ENCODE data around the gene CLIC5. TPM values are rescaled to one million over a fixed set of nuclear protein-coding genes. Genes with fewer than 3 reads are reported as not detected.

The CLIC5 gene
- polyA plus RNA-seq, 1 donor, result 16.5 TPM

DNA sequence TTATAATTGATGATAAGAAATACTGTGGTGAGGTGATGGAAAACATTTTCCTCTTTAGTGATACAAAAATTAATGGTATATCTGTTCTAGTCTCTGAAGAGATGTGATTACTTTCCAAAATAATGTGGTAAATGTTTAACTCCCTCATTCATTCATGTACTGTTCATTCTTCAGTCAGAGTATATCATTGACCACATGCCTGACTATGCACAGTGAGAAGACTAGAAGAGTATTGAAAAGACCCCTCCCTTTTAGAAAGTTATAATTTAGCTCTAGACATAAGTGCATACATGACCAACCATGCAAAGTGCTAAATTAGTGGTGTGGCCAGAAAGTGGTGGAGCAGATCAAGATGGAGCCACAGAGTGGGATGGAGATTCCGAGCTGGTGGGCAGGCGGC lies 133.0 kb downstream of the CLIC5 start:
- DNase-seq, result no peak

DNA sequence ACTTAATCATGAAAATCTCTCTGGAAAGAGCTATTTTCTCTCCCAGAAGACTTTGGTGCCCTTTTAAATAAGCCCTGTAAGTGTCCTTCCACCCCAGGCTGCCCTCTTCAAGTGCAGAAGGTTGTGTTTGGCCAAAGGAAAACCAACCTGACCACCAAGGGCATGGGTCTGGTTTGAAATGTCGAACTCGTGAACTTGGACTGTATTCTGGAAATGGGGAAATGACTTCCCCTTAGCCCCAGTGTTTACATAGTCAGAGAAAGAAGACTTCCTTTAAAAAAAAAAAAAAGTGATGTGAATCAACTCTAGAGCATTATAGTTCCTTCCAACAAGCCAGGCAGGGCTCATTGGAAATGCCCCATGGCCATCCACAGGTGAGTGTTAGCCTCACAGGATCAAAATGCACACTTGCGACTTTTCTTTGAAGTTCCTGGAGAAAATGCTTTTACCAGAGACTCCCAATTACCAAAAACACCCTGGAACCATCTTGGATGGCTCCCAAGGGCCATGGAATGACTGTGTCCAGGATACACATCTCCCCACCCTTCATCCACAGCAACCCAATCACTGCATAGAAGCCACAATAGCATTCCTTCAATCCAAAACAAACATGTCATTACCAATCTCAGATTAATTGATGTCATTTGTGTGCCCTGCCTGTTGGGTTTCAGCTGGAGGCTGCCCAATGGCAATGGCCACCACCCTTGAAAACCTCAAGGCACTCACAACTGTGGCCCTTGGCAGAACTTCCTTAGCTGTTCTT lies 133.8 kb downstream of the CLIC5 start:
- DNase-seq, result no peak

- DNase-seq, result no peak
Observed at GRCh38 chr6:45880676-45881075, 135.0 kb downstream of the CLIC5 start.

DNA sequence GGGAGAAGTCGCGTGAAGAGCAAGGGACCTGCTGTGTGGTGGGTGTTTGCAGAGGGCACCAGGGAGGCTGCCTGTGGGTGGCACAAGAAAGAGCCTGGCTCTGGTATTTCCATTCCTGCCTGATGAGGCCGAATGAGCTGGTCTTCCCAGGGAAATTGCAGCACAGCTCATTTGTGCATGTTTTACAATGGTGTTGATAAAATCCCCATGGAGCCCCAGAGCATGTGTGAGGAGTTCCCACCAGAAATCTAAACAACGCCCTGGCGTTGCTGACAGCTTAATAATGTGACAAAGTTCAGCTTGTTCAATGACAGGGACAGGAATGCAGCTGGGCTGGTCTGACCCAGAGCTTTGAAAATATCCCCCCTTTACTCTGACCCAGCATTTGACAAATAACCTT lies 135.5 kb downstream of the CLIC5 start:
- no peak for DNase-seq

GRCh38 chr6:45877970-45878590 lies 137.6 kb downstream of the CLIC5 start:
- no peak for DNase-seq

- no peak for DNase-seq
Observed at GRCh38 chr6:45872827-45873365, 142.8 kb downstream of the CLIC5 start.

GRCh38 chr6:45870531-45870930 lies 145.1 kb downstream of the CLIC5 start:
- DNase-seq, result no peak

- DNase-seq, result no peak
Observed at GRCh38 chr6:45864651-45865050, 151.0 kb downstream of the CLIC5 start.

GRCh38 chr6:45858691-45859090 lies 157.0 kb downstream of the CLIC5 start:
- DNase-seq, result no peak

GRCh38 chr6:45857827-45858226 lies 157.8 kb downstream of the CLIC5 start:
- DNase-seq, result no peak

DNA sequence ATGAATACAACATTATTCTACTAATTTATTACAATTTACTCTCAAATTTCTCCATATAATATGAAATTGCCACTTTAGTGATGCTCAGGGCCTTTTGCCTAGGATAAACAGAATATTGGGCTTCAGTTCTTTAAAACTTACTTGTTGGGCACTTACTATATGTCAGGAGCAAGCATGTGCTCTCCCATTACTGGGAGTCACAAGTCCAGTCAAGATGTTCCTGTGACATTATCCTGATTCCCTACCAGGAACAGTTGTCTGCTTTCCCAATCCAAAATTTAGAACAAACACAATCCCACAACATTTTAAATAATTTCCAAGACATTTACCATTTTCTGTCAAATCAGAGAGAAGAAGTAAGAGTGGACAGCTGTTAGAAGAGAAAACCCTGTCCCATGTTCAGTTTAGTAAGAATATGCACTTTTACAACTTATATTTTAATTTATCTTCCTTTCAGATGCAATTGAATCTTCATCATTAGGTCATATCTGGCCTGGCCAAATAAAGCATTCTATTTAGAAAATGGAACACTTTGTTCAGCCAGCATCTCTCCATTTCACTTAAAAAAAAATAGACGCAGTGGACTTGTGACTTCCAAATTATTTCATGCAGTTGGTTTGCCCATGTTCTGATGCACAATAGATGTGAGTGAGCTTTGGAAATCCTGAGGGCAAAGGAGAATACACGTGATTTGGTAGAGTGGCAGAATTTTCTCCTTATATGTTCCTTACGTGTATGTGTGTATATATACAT lies 159.8 kb downstream of the CLIC5 start:
- no peak for DNase-seq

- DNase-seq, result no peak
Observed at GRCh38 chr6:45854149-45854742, 161.4 kb downstream of the CLIC5 start.

DNA sequence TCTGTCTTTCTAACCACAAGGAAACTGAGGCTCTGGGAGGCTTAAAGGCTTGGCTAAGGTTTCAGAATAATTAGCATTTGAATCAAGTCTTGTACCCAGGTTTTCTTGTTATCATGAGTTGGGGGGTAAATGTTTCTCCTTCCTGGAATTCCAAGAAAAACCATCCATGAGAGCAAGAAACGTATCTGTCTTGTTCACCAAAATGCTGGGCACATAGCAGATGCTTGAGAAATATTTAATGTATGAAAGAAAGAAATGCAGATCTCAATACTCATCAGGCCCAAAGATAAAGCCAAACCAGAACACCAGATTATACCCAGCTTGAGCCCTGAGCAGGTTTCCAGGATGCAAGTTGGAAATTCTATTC lies 164.6 kb downstream of the CLIC5 start:
- DNase-seq, result no peak

GRCh38 chr6:45850378-45851033 lies 165.2 kb downstream of the CLIC5 start:
- DNase-seq, result no peak

GRCh38 chr6:45845567-45845966 lies 170.1 kb downstream of the CLIC5 start:
- no peak for DNase-seq

DNA sequence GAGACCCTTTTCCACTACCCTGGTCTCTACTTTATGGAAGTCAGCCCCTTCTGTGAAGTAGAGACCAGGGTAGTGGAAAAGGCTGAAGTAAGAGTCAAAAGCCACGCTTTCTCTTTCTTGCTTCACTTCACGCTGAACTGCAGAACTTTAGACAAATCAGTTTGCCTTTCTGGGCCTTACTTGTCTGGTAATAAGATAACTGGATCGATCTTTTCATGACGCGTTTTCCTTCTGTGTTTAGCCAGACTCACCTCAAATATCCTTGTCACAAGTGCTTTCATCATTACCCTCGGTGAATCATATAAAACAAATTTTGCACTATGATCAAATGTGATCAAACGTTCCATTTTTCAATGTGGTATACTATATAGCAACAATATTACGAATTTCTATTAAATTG lies 170.7 kb downstream of the CLIC5 start:
- DNase-seq, result no peak

GRCh38 chr6:45843848-45844521 lies 171.7 kb downstream of the CLIC5 start:
- DNase-seq, result no peak

GRCh38 chr6:45841062-45841461 lies 174.6 kb downstream of the CLIC5 start:
- DNase-seq, result no peak

GRCh38 chr6:45838996-45839395 lies 176.7 kb downstream of the CLIC5 start:
- no peak for DNase-seq

- no peak for DNase-seq
Observed at GRCh38 chr6:45838451-45838850, 177.2 kb downstream of the CLIC5 start.

DNA sequence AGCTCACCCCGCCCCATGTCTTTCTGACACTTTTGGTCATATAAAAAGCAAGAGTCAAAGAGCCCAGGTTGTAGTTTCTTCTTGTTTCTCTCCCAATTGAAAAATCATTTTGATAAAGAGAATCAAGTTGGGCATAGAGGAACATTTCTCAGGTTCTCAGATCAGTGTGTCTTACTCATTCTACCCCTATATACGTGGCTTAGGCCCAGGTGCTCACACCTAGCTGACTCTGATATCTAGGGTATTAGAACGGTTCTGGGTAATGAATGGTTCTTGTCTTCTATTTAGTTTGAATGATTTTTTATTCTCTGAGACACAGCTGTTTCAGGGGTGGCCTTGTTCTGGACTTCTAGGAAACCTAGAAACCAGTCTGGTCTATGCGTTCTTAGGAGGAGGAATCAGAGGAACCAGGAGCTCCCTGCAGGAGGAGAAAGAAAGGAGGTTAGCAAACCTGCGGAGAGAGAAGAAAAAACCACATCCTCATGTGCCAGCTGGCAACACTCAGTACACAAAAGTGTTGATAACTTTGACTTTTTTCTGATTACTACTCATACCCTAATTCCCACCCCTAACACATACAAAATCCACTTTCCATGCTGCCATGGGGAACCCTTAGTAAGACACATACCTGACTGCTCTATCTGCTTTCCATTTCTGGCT lies 178.0 kb downstream of the CLIC5 start:
- DNase-seq, result no peak
